Activated CD4-positive, CD25-positive, alpha-beta regulatory T cell treated with anti-CD3 and anti-CD28 coated beads, Interleukin-2, amount 50 U/mL, for 24 hours (primary cell): ENCODE results near the gene NOC3L.
A peak's percentile ranks its signal among the peaks of the same experiment; 100 is the strongest.
"Not testable (repeated sequence)": the region's sequence is repeated elsewhere in the genome, so short reads cannot be mapped to it uniquely, and the experiment has no call there.

ENCODE experiments used
- ATAC-seq, 2 donors: fragments of 150-1000 bp; cut with Tn5 transposase; one replicate each; pipeline ENCODE4 v1.10.0; 2021; ENCODE audit warnings: mild to moderate bottlenecking in 1 of 2, moderate library complexity in 1 of 2

The NOC3L gene

GRCh38 chr10:94362360-94363250, at the start of gene NOC3L:
NOC3L (minus strand) TSS chr10:94362939; CDS start chr10:94362838, 101 bp downstream.
- peak; percentile 98 to 99 for ATAC-seq

- no peak for ATAC-seq
Observed at GRCh38 chr10:94412449-94412848, 49.7 kb upstream of the NOC3L start.

GRCh38 chr10:94411304-94411703, 48.6 kb upstream of the NOC3L start:
- no peak for ATAC-seq

- ATAC-seq: no peak
Observed at GRCh38 chr10:94409021-94409657, 46.4 kb upstream of the NOC3L start.

- no peak for ATAC-seq
Observed at GRCh38 chr10:94407668-94408067, 44.9 kb upstream of the NOC3L start.

- ATAC-seq: no peak
Observed at GRCh38 chr10:94405406-94405805, 42.7 kb upstream of the NOC3L start.

GRCh38 chr10:94403380-94404213, 40.9 kb upstream of the NOC3L start:
- ATAC-seq: peak; percentile 27 to 61

- peak; percentile 14 to 31 for ATAC-seq
Observed at GRCh38 chr10:94402843-94403379, 40.2 kb upstream of the NOC3L start.

- ATAC-seq: peak; percentile 62 to 66
Observed at GRCh38 chr10:94402204-94402842, 39.6 kb upstream of the NOC3L start, which contains the start of gene TBC1D12. TBC1D12 (plus strand) TSS chr10:94402541; CDS start chr10:94402614, 73 bp downstream.

- no peak for ATAC-seq
Observed at GRCh38 chr10:94398762-94399161, 36.0 kb upstream of the NOC3L start.

- ATAC-seq: no peak
Observed at GRCh38 chr10:94397549-94398370, 35.0 kb upstream of the NOC3L start.

- not testable (repeated sequence) for ATAC-seq
Observed at GRCh38 chr10:94392117-94392516, 29.4 kb upstream of the NOC3L start.

- not testable (repeated sequence) for ATAC-seq
Observed at GRCh38 chr10:94385733-94386132, 23.0 kb upstream of the NOC3L start.

- no peak for ATAC-seq
Observed at GRCh38 chr10:94383530-94383929, 20.8 kb upstream of the NOC3L start.

- ATAC-seq: no peak
Observed at GRCh38 chr10:94376865-94377264, 14.1 kb upstream of the NOC3L start.

GRCh38 chr10:94375374-94375773, 12.6 kb upstream of the NOC3L start:
- no peak for ATAC-seq

GRCh38 chr10:94370501-94370900, 7.8 kb upstream of the NOC3L start:
- ATAC-seq: no peak

- no peak for ATAC-seq
Observed at GRCh38 chr10:94366382-94366781, 3.6 kb upstream of the NOC3L start.

- ATAC-seq: no peak
Observed at GRCh38 chr10:94364482-94364881, 1.7 kb upstream of the NOC3L start.

GRCh38 chr10:94363251-94363565, 469 bp upstream of the NOC3L start:
- peak; percentile 4 to 10 for ATAC-seq

- ATAC-seq: no peak
Observed at GRCh38 chr10:94361171-94361794, 1.5 kb downstream of the NOC3L start.
